ENCODE data around the gene FBLN1. TPM values are rescaled to one million over a fixed set of nuclear protein-coding genes. Genes with fewer than 3 reads are reported as not detected.
A peak's percentile ranks its signal among the peaks of the same experiment; 100 is the strongest.
"Not testable (repeated sequence)": the region's sequence is repeated elsewhere in the genome, so short reads cannot be mapped to it uniquely, and the experiment has no call there.

The FBLN1 gene
- total RNA-seq, 1 donor from 2014 or later, result 70.1 TPM

- intact Hi-C loops (cut with DNase I), result no loop called here
- no peak for DNase-seq (ENCODE audit: low spot score)
Measured at GRCh38 chr22:45542001-45542520, 39.4 kb downstream of the FBLN1 start.

GRCh38 chr22:45542736-45543135 lies 40.1 kb downstream of the FBLN1 start:
- DNase-seq (ENCODE audit: low spot score); intact Hi-C loops (cut with DNase I): not testable (repeated sequence)

GRCh38 chr22:45543243-45543642 lies 40.6 kb downstream of the FBLN1 start:
- intact Hi-C loops (cut with DNase I), result no loop called here
- no peak for DNase-seq (ENCODE audit: low spot score)

- DNase-seq (ENCODE audit: low spot score), result no peak
- intact Hi-C loops (cut with DNase I), result no loop called here
Measured at GRCh38 chr22:45544588-45545170, 42.0 kb downstream of the FBLN1 start.

GRCh38 chr22:45546333-45547015 lies 43.8 kb downstream of the FBLN1 start:
- DNase-seq (ENCODE audit: low spot score), result no peak
- intact Hi-C loops (cut with DNase I), result no loop called here

GRCh38 chr22:45547016-45547345 lies 44.3 kb downstream of the FBLN1 start:
- intact Hi-C loops (cut with DNase I), result no loop called here
- DNase-seq (ENCODE audit: low spot score), result no peak

GRCh38 chr22:45547731-45548130 lies 45.0 kb downstream of the FBLN1 start:
- no peak for DNase-seq (ENCODE audit: low spot score)
- intact Hi-C loops (cut with DNase I), result no loop called here

GRCh38 chr22:45548247-45548840 lies 45.7 kb downstream of the FBLN1 start:
- DNase-seq (ENCODE audit: low spot score), result no peak

GRCh38 chr22:45548991-45549761 lies 46.5 kb downstream of the FBLN1 start:
- DNase-seq (ENCODE audit: low spot score), result no peak
- intact Hi-C loops (cut with DNase I), result no loop called here

More at GRCh38 chr22:45548247-45548840, 45.7 kb downstream of the FBLN1 start:
- intact Hi-C loops (cut with DNase I), result no loop called here

GRCh38 chr22:45549762-45550378 lies 47.2 kb downstream of the FBLN1 start:
- no peak for DNase-seq (ENCODE audit: low spot score)
- intact Hi-C loops (cut with DNase I), result loop anchor here (5.0 kb wide), 1 partner anchor 38 kb away; no protein-coding TSS in a partner anchor

GRCh38 chr22:45550416-45550815 lies 47.7 kb downstream of the FBLN1 start:
- no peak for DNase-seq (ENCODE audit: low spot score)
- intact Hi-C loops (cut with DNase I), result loop anchor here (5.0 kb wide), 1 partner anchor 38 kb away; no protein-coding TSS in a partner anchor

- intact Hi-C loops (cut with DNase I), result loop anchor here (5.0 kb wide), 1 partner anchor 39 kb away; no protein-coding TSS in a partner anchor
- DNase-seq (ENCODE audit: low spot score), result no peak
Measured at GRCh38 chr22:45550891-45551290, 48.2 kb downstream of the FBLN1 start.

- DNase-seq (ENCODE audit: low spot score), result no peak
- intact Hi-C loops (cut with DNase I), result loop anchor here (2.0 to 5.0 kb wide), 2 partner anchors 39 to 111 kb away; no protein-coding TSS in a partner anchor
Measured at GRCh38 chr22:45551310-45552016, 48.8 kb downstream of the FBLN1 start.

- no peak for DNase-seq (ENCODE audit: low spot score)
- intact Hi-C loops (cut with DNase I), result loop anchor here (2.0 to 5.0 kb wide), 2 partner anchors 40 to 111 kb away; no protein-coding TSS in a partner anchor
Measured at GRCh38 chr22:45552017-45552411, 49.3 kb downstream of the FBLN1 start.

GRCh38 chr22:45552580-45553350 lies 50.1 kb downstream of the FBLN1 start:
- intact Hi-C loops (cut with DNase I), result loop anchor here (2.0 to 5.0 kb wide), 2 partner anchors 40 to 112 kb away; no protein-coding TSS in a partner anchor
- DNase-seq (ENCODE audit: low spot score), result peak; percentile 81

- DNase-seq (ENCODE audit: low spot score), result no peak
- intact Hi-C loops (cut with DNase I), result loop anchor here (2.0 to 5.0 kb wide), 3 partner anchors 41 to 285 kb away; no protein-coding TSS in a partner anchor
Measured at GRCh38 chr22:45553351-45554039, 50.8 kb downstream of the FBLN1 start.

- intact Hi-C loops (cut with DNase I), result loop anchor here (2.0 to 5.0 kb wide), 2 partner anchors 42 to 285 kb away; no protein-coding TSS in a partner anchor
- DNase-seq (ENCODE audit: low spot score), result no peak
Measured at GRCh38 chr22:45554040-45554406, 51.3 kb downstream of the FBLN1 start.

Measured in cardiac septum (tissue), 1 donor.